ENCODE data around the gene CTDSP2.

- TF ChIP-seq YY1 (IDR thresholded peaks at IDR 0.05; ENCODE audit: insufficient read depth, insufficient read length): no peak
- TF ChIP-seq ZNF274 (IDR thresholded peaks at IDR 0.05; ENCODE audit: low read depth, low read length): no peak
- TF ChIP-seq SUZ12 (IDR thresholded peaks at IDR 0.05; ENCODE audit: extremely low read depth, insufficient read depth, insufficient read length): peak; percentile 48
Observed at GRCh38 chr12:57865084-57865751, 18.7 kb upstream of the CTDSP2 start.

Measured in NT2/D1 (cell line).